Endothelial cell of umbilical vein (primary cell): Measurements from ENCODE around the gene LSM7. TPM values are rescaled to one million over a fixed set of nuclear protein-coding genes. Genes with fewer than 3 reads are reported as not detected.

Experiments used
- BruUV-seq: library from RNA; stranded (reverse); fragments of 400-500 nt; replicated peaks from 2 replicates; lab custom pipeline; 2021; lab: Mats Ljungman, UMichigan
- CTCF ChIA-PET: fragments of 300-600, 350-600 bp; sonication (Branson Sonifier 250); formaldehyde crosslinking; loops from one replicate; lab custom pipeline; 2021; ENCODE audit warnings: antibody characterized with exemption, inconsistent platforms; lab: Charles Lee
- POLR2A ChIA-PET: fragments of 300-600, 350-600 bp; sonication (Branson Sonifier 250); formaldehyde crosslinking; loops from one replicate; lab custom pipeline; 2021; ENCODE audit warnings: antibody characterized with exemption, inconsistent platforms; lab: Charles Lee
- DNase-seq: peaks from one replicate; pipeline ENCODE4 v3.0.0-alpha.2; 2011; ENCODE audit warnings: low read depth, low spot score
- FAIRE-seq: peaks from 2 replicates; lab custom pipeline; 2011; peaks lifted over from hg19 to GRCh38; lab: Jason Lieb, UNC
- H2AFZ ChIP-seq: 2 replicates; pipeline ENCODE4 v1.6.0; 2012; ENCODE audit warnings: low read depth, low read length, control low read depth, inconsistent platforms
- H3K27ac ChIP-seq: 2 replicates; pipeline ENCODE4 v1.5.1; 2011; ENCODE audit warnings: low read depth, mild to moderate bottlenecking, control low read depth, low read length, moderate library complexity; ENCODE audit not compliant: insufficient read depth
- H3K27me3 ChIP-seq, 2 experiments: 2 replicates each; pipeline versions ENCODE4 v1.6.0 to v1.6.1; 2011; ENCODE audit warnings: low read length in 2 of 2, mixed read lengths in 1 of 2; ENCODE audit not compliant: control insufficient read depth in 2 of 2, insufficient read depth in 2 of 2
- H3K36me3 ChIP-seq, 2 experiments: 2 replicates in 1 of 2; 3 replicates in 1 of 2; pipeline ENCODE4 v1.5.1; 2011; ENCODE audit warnings: low read length in 2 of 2, mild to moderate bottlenecking in 1 of 2, moderate library complexity in 1 of 2; ENCODE audit not compliant: control insufficient read depth in 2 of 2, insufficient read depth in 2 of 2; ENCODE audit errors: extremely low read depth in 1 of 2
- H3K4me1 ChIP-seq: 3 replicates; pipeline ENCODE4 v1.5.1; 2011; ENCODE audit warnings: mild to moderate bottlenecking, low read length; ENCODE audit not compliant: control insufficient read depth, insufficient read depth; ENCODE audit errors: extremely low read depth
- H3K4me2 ChIP-seq: 2 replicates; pipeline ENCODE4 v1.6.1; 2011; ENCODE audit warnings: low read length, control low read depth, mixed read lengths; ENCODE audit not compliant: insufficient read depth
- H3K4me3 ChIP-seq, 3 experiments: fragments of 200-600 bp in 1 of 3; sonication (generic), shearing (Covaris generic) in 1 of 3; replicated peaks in 1 of 3; 2 replicates each; pipeline ENCODE4 v1.5.1; 2011 to 2016; ENCODE audit warnings: control low read depth in 3 of 3, low read length in 3 of 3, mild to moderate bottlenecking in 2 of 3, inconsistent platforms in 1 of 3, low read depth in 1 of 3, moderate library complexity in 1 of 3; ENCODE audit not compliant: insufficient read depth in 1 of 3
- H3K79me2 ChIP-seq: 2 replicates; pipeline ENCODE4 v1.6.0; 2012; ENCODE audit warnings: low read length, inconsistent platforms; ENCODE audit not compliant: control insufficient read depth, insufficient read depth
- H3K9ac ChIP-seq: replicated peaks from 2 replicates; pipeline ENCODE3; 2011; ENCODE audit warnings: low read length, control low read depth; ENCODE audit not compliant: insufficient read depth; ENCODE audit errors: extremely low read depth
- H3K9me1 ChIP-seq: replicated peaks from 3 replicates; pipeline ENCODE4 v1.6.0; 2011; ENCODE audit warnings: mild to moderate bottlenecking, low read length; ENCODE audit not compliant: control insufficient read depth, insufficient read depth; ENCODE audit errors: extremely low read depth
- H3K9me3 ChIP-seq: replicated peaks from 2 replicates; pipeline ENCODE4 v1.5.1; 2012; ENCODE audit warnings: low read length, inconsistent platforms; ENCODE audit not compliant: control insufficient read depth, insufficient read depth
- H4K20me1 ChIP-seq: replicated peaks from 2 replicates; pipeline ENCODE3; 2011; ENCODE audit warnings: mild to moderate bottlenecking, low read length; ENCODE audit not compliant: control insufficient read depth, insufficient read depth; ENCODE audit errors: extremely low read depth
- CTCF ChIP-seq, 2 donors: IDR thresholded peaks; 1 replicate in 1 of 2; 2 replicates in 1 of 2; pipeline ENCODE4 v1.5.1; 2011; ENCODE audit warnings: low read length in 2 of 2, mild to moderate bottlenecking in 2 of 2, moderate library complexity in 2 of 2, control low read depth in 1 of 2, inconsistent platforms in 1 of 2, low read depth in 1 of 2; ENCODE audit not compliant: insufficient read depth in 1 of 2; ENCODE audit errors: extremely low read depth in 1 of 2
- EZH2 ChIP-seq: IDR thresholded peaks from 2 replicates; pipeline ENCODE4 v1.6.1; 2012; ENCODE audit warnings: borderline replicate concordance, low read depth, mild to moderate bottlenecking, moderate library complexity, low read length, inconsistent platforms; ENCODE audit not compliant: severe bottlenecking
- FOS ChIP-seq: IDR thresholded peaks from 2 replicates; pipeline ENCODE4 v1.6.1; 2011; ENCODE audit warnings: mild to moderate bottlenecking, low read length, moderate library complexity, borderline replicate concordance; ENCODE audit not compliant: insufficient read depth
- GATA2 ChIP-seq: IDR thresholded peaks from 2 replicates; pipeline ENCODE4 v1.7.0; 2011; ENCODE audit warnings: low read depth, mild to moderate bottlenecking, moderate library complexity, mixed read lengths, low read length; ENCODE audit not compliant: insufficient read length, insufficient read depth
- JUN ChIP-seq: IDR thresholded peaks from 2 replicates; pipeline ENCODE4 v1.6.1; 2011; ENCODE audit warnings: borderline replicate concordance, low read depth; ENCODE audit not compliant: insufficient read length, insufficient read depth
- MAX ChIP-seq: IDR thresholded peaks from 2 replicates; pipeline ENCODE4 v1.6.1; 2011; ENCODE audit not compliant: insufficient read depth, insufficient read length
- MYC ChIP-seq: IDR thresholded peaks from one replicate; pipeline ENCODE4 v1.6.1; 2011; ENCODE audit warnings: mild to moderate bottlenecking, low read depth, low read length
- POLR2A ChIP-seq: IDR thresholded peaks from 2 replicates; pipeline ENCODE4 v1.6.1; 2012; ENCODE audit warnings: low read depth, mild to moderate bottlenecking, control low read depth, low read length
- POLR2AphosphoS5 ChIP-seq: IDR thresholded peaks from 2 replicates; pipeline ENCODE4 v1.6.1; 2012; ENCODE audit warnings: low read depth, mild to moderate bottlenecking, control low read depth, low read length, moderate library complexity; ENCODE audit not compliant: insufficient read depth
- dilution Hi-C: fragments of 300-500 bp; cut with MboI; formaldehyde crosslinking; loops from one replicate; pipeline ENCODE4 v1.15.0; 2019; ENCODE audit warnings: low sequenced_read_pairs; ENCODE audit not compliant: extremely low pct_ligation_motif_present
- intact Hi-C: fragments of 100-400 bp; cut with micrococcal nuclease; formaldehyde crosslinking; loops from one replicate; pipeline ENCODE4 v1.10.0; 2022
- polyA plus RNA-seq, 4 experiments: library from polyadenylated mRNA; depleted of rRNA in 3 of 4; stranded (reverse) in 3 of 4; unstranded in 1 of 4; fragments of >200 nt; gene quantifications; 2 replicates each; pipeline versions ENCODE4 v1.2.1 to v1.2.3, GENCODE V29; 2011 to 2012; ENCODE audit warnings: missing spikeins in 1 of 4
- total RNA-seq: library from RNA; stranded (reverse); gene quantifications from 2 replicates; pipeline ENCODE4 v1.2.3, GENCODE V29; 2021

Gene LSM7
- total and polyA plus RNA-seq, 2 donors (not counting 3 experiments of a cell fraction or from before 2014, with no cell fraction given): 124 to 673 TPM

GRCh38 chr19:2330255-2330631 is 1.9 kb upstream of the LSM7 start:
- no TSS peak for BruUV-seq
- CTCF ChIA-PET: no interaction called here
- FAIRE-seq: no peak
- Histone ChIP-seq H3K79me2 (peaks cover 46% of the 10 kb centered on the region), H3K9me3 (no peaks in the 10 kb centered on the region), H3K27me3 (no peaks in the 10 kb centered on the region), H3K27ac (no peak overlapping the region), H3K4me2 (no peak overlapping the region), H3K4me3 (no peak overlapping the region), H3K4me1 (peaks cover 15% of the 10 kb centered on the region), H3K9ac (no peak overlapping the region), H3K36me3 (no peaks in the 10 kb centered on the region), H4K20me1 (no peaks in the 10 kb centered on the region), H2AFZ (no peak overlapping the region), H3K9me1 (no peaks in the 10 kb centered on the region)
- POLR2A ChIA-PET: no interaction called here
- intact Hi-C loops: no loop called here
- no peak for TF ChIP-seq MYC
- no peak for TF ChIP-seq JUN
- no peak for TF ChIP-seq FOS
- no peak for TF ChIP-seq CTCF (IDR thresholded peaks at IDR 0.05; ENCODE audit: extremely low read depth in 1 of 2, insufficient read depth in 1 of 2, low read depth in 1 of 2, low read length in 2 of 2)
- no peak for TF ChIP-seq EZH2
- no peak for TF ChIP-seq MAX
- TF ChIP-seq POLR2A: no peak
- TF ChIP-seq GATA2: no peak
- no peak for TF ChIP-seq POLR2AphosphoS5
- dilution Hi-C loops: no loop called here
- DNase-seq: no peak
